GM19351 (cell line): ENCODE data around the gene SOX5.

Experiments
- ATAC-seq: cut with Tn5 transposase; IDR thresholded peaks from one replicate; pipeline ENCODE4 v1.9.1; 2021; ENCODE audit warnings: mild to moderate bottlenecking, moderate library complexity; ENCODE audit not compliant: unreplicated experiment

SOX5 gene

DNA sequence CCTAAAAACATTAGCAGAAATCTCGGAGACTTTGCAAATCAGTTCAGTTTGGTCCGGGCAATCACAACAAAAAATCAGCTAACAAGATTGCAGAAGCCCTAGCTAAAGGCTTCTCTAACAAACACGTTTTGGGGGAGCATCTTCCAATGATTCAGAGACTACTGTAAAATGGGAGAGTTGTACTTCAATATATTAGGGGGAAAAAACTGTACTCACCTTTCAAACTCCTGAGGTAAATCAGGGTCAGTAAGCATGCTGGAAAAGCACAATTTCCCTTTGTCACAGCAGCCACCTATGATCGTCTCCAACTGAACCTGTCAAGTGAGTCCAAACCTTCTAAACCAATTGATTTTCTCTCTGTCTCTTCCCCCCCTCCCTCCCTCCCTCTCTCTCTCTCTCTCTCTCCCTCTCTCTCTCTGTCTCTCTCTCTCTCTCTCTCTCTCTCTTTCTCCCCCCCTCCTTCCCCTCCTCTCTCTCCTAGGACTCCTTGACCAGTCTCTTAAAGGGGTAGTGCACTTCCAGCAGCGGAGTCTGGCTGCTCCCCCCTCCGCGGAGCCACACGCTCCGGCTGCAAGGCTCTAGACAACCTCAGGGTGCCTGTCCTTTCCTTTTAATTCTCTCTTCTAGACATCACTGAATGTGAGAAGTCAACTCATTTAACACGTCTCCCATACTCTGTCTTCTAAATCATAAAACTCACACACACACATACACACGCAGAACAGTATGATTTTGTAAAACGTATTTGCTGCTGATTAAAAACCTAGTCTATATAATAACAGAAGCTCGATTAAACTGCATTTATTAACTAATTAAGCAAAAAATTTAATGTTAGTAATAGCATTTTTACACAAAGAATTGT lies at the start of gene SOX5:
Gene SOX5 (minus strand): TSS at position 323 of the 862 bp plus-strand sequence. CDS start 69 bp downstream, at position 254.
- no peak for ATAC-seq

DNA sequence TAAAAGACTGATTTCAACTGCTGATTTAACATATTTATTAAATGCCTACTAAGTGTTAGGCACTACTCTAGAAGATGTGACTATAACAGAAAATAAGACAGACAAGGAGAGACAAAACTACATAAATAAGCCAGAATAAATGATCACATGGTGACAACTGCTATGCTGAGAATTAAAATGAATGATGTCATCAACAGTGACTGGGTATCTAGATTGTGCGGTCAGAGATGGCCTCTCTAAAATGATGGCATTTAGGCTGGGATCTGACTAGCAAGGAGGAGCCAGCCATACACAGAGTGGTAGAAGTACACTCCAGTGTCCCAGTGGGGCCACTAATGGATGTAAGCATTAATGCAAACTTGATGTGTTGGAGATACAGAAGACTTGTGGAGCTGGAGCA lies 37.6 kb upstream of the SOX5 start:
- no peak for ATAC-seq

DNA sequence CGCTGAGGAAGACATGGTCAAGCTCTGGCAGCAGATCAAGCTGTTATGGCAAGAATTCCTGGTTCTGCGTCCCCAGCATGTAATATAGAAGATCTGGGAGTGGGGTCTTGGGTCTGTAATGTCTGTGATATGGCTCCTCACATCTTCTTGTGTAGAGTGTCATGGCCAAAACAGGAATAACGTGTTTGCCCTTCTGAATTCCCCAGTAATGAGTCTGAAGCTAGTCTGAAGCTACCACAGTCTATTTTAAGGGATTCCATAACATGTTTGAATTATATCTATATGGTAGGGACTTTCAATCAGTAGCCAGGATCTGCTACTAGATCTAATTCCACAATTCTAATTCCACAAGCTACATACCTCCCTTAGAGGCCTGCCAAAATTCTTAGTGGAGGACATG lies 31.4 kb upstream of the SOX5 start:
- ATAC-seq = no peak

DNA sequence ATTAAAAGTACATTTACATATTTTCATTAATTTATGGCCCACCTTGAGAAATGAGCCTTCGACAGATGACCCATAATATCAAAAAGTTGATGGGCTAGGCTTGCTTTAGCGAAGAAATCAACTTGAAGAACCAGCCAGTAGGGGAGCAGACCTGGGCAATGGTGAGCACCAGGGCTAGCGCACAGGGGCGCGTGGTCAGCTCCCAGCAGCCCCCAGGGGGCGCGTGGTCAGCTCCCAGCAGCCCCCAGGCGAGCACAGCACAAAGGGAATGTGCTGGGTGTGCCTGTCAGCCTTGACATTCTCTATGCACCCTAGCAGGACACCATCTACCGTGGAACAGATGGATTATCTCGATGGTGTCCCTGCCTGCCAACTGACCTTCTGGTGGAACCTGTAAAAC lies 15.3 kb upstream of the SOX5 start:
- no peak for ATAC-seq

DNA sequence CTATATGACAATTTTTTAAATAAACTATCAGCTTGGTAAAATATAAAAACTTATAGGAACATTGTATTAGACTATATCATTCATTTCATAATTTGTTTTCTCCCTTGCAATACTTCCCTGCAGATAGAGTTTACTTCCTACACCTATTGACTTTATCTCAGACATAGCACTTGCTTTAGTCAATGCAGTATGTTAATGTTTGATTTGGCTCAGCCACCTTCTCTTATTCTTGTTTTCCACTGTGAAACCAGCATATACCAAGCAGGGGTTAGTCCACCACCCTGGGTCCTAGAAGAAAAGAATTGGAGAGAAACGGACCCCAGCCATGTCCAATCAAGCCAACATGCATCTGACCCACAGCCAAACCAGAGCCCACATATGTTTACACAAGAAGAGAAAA lies 10.4 kb upstream of the SOX5 start:
- no peak for ATAC-seq

DNA sequence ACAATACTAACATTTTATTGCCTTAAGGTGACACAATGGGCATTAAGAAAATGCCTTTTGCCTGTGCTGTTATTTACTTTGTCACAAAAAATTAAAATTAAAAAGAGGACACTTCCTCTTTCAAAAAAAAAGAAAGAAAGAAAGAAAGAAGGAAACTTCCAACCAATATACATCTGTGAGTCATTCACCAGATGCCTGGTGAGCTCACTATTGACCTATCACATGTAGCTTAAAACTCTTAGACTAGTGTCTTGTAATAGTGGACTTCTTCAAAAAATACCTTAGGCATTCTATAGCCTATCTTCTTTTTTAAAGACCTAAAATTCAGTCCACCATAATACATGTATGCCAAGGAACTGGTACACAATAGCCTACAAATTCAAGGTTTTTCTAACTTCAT lies 4.9 kb upstream of the SOX5 start:
- ATAC-seq = no peak

DNA sequence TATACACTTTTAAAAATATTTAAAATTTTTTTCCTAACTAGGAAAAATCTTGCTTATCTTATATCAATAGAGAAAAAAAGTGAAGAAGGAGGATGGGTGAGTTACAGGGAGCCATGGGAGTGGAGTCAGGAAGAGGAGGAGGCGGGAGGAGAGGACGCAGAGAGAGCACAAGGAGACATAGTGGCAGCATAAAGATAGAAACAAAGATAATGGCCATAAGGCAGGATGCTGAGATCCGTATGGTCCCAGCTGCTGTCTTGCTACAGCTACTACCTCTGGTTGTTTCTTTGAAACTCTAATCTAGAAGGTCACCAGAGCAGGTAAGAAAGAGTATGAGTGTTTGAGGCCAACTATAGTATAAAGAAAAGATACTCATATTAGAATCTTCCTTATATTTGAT lies 2.6 kb upstream of the SOX5 start:
- no peak for ATAC-seq

DNA sequence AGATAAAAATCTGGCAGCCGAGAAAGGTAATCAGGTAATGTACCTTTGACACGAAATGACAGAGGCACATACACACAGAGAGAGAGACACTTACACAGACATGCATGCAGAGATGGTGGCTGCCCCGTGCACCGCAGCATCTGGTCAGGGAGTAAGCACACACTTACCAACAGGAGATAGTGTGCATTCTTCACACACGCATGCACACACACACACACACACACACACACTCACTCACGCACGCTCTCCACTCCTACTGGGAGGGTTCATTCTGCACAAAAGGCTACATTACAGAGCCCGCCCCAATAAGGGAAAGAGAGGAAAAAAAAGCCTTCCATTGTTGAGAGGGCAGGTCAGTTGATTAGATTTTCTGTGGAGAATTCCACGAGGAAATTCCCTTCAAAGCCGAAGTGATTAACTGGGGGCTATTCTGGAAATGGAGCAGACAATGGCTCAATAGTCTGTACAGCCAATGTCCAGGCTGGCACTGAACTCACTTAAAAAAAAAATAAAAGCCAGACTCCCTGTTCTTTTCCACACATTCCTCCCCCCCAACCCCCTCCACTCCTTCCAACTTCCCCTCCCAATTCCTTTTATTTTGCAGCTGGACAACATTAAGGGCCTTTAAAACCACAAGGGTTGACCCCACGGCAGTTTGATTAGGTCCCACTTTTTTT lies 1.4 kb upstream of the SOX5 start:
- no peak for ATAC-seq

DNA sequence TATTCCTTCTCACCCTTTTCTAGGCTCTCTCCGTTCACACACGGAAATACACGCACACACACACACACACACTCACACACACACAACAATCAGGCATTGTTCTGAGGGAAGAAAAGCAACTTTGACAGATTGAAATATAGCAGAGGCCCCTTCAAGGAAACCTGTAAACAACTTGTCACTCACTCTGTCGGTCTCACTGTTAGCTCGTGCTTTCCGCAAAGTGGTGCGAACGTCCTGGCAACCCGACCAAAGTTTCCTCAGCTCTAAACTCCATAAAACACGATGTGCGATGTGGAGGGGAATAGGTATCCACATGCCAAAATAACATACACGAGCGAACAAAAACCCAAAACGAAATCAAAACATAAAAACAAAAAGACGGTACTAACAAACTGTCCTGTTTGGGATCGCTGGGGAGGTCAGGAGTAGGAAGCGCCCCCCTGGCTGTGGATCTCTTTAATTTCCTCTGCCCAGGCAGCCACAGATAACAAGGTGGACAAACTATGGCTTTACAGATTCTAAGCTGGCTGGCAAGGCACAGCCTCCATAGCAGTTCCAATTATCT lies 822 bp upstream of the SOX5 start:
- no peak for ATAC-seq

DNA sequence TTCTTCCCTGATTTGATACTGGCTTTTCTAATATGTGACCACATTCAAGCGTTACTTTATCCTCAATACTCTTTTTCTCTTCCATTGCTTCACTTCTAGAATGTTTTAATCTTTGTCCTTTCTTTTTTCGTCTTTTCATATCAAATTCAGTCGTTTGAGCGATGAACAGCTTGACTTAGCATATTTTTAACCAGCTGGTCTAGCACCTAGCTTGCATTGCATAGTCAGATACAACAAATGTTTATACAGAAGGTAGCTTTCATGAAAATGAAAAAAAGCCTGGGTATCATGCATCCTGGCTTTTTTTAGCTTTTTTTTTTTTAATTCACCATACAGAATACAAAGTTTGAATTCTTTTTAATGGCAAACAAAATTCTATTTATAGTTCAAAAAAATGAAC lies 1.2 kb downstream of the SOX5 start:
- ATAC-seq = no peak

DNA sequence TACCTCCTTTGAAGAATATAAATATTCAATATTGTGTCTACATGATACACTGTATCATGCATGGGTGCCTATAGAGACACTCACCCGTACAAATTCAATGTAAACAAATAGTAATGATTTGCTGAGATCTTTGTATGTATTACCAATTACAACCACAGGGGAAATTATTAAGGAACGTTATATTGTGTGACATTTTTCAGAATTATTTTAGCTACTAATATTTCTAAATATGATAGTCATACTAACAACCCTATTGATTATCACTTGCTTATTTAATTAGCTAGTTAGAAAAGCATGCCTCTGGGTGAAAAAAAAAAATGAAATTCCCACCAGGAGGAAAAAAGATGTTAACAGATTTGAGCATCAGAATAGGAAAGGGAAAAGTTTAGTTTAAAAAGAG lies 2.1 kb downstream of the SOX5 start:
- ATAC-seq = no peak

DNA sequence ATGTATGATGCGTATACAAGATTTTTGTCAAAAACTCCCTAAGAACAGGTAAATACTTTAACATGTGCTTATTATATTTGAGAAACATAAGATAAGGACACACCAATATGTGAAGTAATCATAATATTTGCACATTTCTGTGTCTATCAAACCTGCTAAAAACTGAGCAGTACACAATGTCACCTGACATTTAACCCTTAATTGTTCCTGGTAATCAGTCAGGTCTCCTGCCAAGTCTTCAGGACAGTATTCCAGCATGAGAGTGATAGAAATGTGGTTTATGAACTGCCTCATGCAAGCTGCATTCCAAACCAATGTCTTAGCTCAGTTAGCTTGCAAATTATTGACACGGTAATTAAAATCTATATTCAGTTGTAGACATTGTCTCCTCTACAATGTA lies 4.2 kb downstream of the SOX5 start:
- no peak for ATAC-seq

DNA sequence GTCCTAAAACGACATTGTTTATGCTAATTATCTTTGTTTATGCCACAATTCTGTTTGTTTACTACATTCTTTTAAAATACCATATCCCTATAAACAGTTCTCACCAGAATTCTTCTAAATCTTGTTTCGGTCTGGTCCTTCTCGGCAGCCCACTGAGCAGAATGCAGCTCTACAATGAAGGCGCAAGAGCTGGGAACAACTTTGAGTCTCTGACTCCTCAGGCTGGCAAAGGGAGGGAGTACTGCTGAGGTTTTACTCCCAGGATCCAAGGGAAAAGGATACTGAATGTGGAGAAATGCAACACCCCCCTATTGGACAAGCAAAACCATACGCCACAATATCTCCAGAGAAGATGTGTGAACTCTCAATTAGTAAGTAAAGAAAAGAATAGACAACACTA lies 5.4 kb downstream of the SOX5 start:
- ATAC-seq = no peak

DNA sequence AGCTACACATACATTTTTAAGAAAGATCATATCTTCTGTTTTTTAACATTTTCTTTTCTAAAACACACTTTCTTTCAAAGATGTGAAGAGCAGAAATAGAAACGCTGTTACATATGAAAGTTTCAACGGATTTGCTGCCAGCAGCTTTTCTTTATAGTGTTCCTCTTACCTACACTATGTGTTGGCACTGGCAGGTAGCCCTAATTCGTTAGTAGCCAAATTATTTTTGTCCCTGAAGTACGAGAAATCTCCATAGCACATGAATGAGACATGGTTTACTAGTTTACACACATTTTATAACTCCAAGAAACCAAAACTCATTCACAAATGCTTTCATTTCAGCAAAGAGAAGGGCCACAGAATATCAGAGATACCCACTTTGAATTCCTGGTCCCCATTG lies 6.6 kb downstream of the SOX5 start:
- ATAC-seq = no peak

DNA sequence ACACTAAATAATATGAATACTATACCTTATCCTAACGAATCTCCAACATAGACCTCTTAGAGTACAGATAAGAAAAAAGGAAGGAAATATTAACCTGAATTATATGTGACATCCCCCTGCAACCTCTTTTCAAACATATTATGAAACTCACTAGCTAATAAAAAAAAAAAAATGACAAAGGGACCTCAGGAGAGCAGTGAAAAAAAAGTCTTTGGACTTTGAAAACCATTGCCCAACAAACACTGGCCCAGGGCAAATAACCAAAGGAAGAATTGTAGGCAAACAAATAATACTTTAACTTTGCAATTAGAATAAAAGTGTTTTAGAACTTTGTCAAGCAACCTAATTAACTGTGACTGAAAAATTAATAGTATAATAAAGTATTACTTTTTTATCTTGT lies 7.7 kb downstream of the SOX5 start:
- ATAC-seq = no peak

DNA sequence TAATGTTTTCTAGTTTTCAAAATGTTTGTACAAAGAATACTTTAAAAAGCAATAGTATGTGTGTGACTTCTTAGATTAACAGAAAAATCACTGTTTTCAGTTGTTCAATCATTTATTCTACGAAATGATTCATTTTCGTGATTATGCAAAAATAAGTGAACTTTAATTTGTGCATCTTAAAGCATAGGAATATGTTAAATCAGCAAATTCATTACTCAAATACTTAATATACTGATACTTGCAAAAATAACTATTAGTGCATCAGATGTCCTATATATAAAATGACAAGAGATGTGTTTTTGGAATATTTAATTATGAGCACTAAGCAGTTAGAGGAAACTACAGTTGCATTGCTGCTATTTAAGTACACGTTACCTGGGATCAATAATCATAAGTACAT lies 11.0 kb downstream of the SOX5 start:
- no peak for ATAC-seq

DNA sequence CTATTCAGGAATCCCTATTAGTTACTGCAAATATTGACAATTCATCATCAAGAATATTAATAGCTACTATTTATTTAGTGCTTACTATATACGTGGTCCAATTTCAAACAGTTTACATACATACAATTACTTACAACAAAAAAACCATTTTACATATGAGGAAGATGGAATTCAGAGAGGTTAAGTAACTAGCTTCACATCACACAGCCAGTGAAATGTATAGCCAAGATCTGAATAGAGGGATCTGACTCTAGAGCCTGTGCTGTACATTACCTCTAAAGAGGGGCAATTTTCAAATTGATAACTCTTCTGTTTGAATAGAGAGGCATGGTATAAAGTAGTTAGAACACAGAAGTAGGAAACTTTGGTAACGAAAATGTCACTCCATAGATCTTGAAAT lies 18.3 kb downstream of the SOX5 start:
- no peak for ATAC-seq

DNA sequence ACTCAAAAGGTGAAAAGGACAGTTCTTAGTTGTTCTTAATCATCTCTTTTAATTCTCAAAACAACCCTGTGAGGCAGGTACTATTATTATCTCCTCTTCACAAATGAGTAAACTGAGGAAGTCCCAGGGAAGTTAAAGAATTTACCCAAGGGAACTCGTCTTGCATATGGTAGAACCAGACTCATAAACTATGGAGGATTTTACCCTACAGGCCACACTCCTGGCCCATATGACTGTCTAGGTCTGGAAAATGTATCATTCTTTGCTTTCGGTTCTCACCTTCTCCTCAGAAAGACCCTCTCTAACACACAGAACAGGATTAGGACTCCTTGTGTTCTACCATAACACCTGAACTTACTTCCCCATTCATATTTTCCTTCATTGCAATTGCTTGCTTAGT lies 18.9 kb downstream of the SOX5 start:
- no peak for ATAC-seq

DNA sequence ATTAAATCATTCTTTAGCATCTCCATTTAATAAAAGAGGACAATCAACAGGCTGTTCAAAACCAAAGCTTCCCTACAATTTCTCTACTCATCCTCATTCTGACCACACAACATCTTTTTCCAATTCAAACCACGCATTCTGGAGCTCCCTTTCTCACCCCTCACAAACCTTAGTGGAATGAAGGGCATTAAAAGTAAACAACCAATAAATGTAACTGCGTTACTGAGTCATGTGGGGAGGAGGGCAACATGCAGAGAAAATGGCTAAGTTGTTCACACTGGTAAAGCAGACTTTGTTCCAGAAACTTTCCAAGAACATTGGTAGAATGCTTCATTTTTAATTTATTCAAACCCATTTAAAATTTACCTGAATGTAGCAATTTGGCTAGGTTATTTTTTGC lies 19.6 kb downstream of the SOX5 start:
- no peak for ATAC-seq

DNA sequence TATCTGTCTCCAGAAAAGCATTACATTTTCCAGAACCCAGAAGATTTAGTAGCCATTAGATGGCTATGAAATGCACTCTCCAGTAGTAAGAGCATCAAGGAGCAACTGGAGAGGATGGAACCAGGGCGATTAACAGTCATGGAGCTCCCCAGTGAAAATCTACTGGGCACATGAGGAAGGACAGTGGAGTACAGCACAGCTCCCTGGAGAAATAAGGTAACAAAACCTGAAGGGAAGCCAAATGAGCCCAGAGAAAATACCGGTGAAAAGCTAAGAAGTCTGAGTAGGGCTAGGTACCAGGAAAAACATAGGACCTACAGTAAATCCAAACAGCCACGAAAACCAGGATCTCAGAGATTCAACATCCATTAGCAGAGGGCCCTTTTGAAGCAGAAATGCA lies 21.6 kb downstream of the SOX5 start:
- no peak for ATAC-seq

DNA sequence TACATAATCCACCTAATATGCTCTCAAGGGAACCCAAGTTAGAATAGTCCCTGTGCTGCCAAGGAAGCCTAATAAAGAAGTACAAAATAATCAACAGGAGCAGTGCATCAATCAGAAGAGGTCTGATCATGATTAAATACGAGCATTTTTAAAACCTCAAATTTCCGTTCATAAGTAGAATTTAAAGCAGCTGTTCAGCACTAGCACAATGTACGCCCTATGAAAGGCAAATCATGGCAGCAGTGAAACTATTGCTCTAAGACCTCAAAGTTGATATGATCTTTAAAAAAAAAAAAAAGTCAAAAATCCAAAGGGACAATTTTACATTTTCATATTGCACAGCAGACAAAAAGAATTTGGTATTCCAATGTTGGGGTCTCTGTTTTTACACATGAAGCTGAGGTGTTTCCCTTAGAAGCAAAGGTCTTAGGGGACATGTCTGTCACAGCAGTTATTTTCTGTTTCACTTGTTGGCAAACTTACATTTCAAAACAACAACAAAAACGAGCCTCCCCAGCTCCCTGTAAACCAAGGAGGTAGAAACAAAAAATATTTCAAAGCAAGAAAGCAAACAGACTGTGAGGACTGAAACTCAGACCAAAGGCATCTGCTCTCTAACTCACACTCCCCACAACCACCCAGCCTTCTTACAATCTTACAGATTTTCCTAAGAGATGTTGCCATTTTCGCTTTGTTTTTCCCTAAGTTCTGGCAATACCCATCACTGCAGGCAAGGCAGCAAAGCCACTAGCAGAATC lies 28.2 kb downstream of the SOX5 start:
- no peak for ATAC-seq

DNA sequence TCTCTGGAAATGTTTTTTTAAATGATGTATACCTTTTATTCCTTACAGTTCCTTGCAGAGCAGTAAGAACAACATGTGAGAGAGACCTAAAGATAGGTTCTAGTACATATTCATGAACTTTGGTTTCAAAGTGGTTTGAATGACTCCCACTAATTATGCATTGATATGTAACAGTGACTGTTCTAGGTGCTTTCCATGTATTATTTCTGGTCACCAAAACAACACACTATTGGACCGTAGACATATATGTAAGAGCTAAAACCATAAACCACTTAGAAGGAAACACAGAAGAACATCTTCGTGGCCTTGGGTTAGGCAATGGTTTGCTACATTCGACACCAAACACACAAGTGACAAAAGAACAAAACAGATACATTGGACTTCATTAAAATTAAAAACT lies 37.9 kb downstream of the SOX5 start:
- ATAC-seq = peak; percentile 45
